ENCODE data around the gene ALKBH6.
A peak's percentile ranks its signal among the peaks of the same experiment; 100 is the strongest.
"Not testable (repeated sequence)": the region's sequence is repeated elsewhere in the genome, so short reads cannot be mapped to it uniquely, and the experiment has no call there.

The ALKBH6 gene

DNA sequence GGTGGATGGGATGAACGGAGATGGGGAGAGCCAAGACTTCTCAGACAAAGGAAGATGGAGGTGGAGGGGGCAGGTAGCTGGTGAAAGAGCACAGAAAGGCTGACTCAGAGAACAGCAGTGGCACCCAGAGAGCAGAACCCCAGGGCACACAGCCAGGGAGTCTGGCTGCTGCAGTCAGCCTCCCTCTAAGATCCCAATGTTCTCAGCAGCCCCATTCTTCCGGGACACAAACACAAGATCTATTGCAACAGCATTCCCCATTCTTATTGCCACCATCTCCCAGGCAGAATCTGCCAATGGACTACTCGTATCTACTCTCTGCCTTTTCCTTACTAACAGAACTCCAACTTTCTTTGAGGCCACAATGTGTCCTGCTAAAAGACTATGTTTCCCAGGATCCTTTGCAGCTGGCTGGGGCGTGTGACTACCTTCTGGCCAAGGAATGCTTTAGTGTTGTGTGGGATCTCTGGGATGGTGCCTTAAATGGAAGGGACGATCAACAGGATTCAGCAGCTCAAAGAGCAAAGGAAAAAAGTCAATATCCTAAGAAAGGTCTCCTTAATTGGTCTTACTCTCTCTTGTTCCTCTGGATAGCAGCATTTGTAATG, 32.5 kb upstream of the ALKBH6 start:
- POLR2A ChIA-PET (ENCODE audit: low non-redundant PET) = no interaction called here
- H3K27ac ChIP-seq = peak overlapping the region; percentile 53
- TF ChIP-seq, protein P1, sequence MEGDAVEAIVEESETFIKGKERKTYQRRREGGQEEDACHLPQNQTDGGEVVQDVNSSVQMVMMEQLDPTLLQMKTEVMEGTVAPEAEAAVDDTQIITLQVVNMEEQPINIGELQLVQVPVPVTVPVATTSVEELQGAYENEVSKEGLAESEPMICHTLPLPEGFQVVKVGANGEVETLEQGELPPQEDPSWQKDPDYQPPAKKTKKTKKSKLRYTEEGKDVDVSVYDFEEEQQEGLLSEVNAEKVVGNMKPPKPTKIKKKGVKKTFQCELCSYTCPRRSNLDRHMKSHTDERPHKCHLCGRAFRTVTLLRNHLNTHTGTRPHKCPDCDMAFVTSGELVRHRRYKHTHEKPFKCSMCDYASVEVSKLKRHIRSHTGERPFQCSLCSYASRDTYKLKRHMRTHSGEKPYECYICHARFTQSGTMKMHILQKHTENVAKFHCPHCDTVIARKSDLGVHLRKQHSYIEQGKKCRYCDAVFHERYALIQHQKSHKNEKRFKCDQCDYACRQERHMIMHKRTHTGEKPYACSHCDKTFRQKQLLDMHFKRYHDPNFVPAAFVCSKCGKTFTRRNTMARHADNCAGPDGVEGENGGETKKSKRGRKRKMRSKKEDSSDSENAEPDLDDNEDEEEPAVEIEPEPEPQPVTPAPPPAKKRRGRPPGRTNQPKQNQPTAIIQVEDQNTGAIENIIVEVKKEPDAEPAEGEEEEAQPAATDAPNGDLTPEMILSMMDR (conservative IDR thresholded peaks at IDR 0.05; ENCODE audit: low read depth) = no peak
- no peak for DNase-seq (ENCODE audit: low spot score)
- CTCF ChIA-PET = no interaction called here

DNA sequence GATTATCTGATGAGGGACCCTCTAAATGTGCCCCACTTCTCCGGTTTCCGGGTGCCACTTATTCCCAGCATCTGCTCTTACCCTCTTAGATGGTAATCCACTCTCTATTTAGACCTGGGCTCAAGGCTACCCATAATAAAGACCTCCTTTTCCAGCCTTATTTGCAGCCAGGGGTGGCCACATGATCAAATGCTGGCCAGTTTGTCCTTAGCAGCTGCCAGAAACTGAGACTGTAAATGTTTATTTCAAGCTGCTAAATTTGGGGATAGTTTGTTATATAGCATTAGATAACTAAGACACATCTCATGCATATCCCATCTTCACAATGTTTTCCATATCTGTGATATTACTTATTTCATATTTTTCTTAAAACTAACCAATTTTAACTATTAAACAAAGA, 29.9 kb upstream of the ALKBH6 start:
- TF ChIP-seq, protein P1 (conservative IDR thresholded peaks at IDR 0.05; ENCODE audit: low read depth) = no peak
- POLR2A ChIA-PET (ENCODE audit: low non-redundant PET) = no interaction called here
- no peak overlapping the region for H3K27ac ChIP-seq
- CTCF ChIA-PET = no interaction called here
- DNase-seq (ENCODE audit: low spot score) = no peak

DNA sequence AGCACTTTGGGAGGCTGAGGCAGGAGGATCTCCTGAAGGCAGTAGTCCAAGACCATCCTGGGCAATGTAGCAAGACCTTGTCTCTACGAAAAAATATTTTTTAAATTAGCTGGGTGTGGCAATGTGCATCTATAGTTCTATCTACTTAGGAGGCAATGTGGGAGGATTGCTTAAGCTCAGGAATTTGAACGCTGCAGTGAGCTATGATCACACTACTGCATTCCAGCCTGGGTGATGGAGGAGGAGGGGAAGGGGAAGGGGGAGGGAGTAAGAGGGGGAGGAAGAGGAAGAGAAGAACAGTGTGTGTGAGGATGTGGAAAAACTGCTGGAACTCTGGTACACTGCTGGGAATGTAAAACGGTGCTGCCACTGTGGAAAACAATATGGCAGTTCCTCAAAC, 27.8 kb upstream of the ALKBH6 start:
- DNase-seq (ENCODE audit: low spot score) = peak; percentile 20
- CTCF ChIA-PET = interaction anchor here (0.5 to 0.7 kb wide), 2 partner anchors 13 to 532 kb away, joined by 3 read pairs; no protein-coding TSS in a partner anchor
- peak overlapping the region; percentile 73 for H3K27ac ChIP-seq
- POLR2A ChIA-PET (ENCODE audit: low non-redundant PET) = interaction anchor here (0.6 kb wide), 1 partner anchor 72 kb away, joined by 7 read pairs; no protein-coding TSS in a partner anchor
- TF ChIP-seq, protein P1 (conservative IDR thresholded peaks at IDR 0.05; ENCODE audit: low read depth) = no peak

DNA sequence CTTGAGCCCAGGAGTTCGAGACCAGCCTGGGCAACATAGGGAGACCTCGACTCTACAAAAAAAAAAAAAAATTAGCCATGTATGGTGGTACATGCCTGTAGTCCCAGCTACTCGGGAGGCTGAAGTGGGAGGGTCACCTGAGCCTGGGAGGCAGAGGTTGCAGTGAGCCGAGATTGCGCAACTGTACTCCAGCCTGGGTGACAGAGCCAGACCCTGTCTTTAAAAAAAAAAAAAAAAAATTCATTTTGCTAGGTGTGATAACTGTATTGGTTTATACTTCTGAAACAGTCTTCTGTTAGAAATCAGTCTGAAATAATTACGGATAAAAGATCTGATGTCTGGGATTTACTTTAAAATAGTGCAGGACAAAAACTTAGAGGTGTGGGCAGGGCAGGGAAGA, 27.1 kb upstream of the ALKBH6 start:
- H3K27ac ChIP-seq = peak overlapping the region; percentile 64
- POLR2A ChIA-PET (ENCODE audit: low non-redundant PET); DNase-seq (ENCODE audit: low spot score): not testable (repeated sequence)
- CTCF ChIA-PET = interaction anchor here (0.6 kb wide), 1 partner anchor 18 kb away, joined by 5 read pairs; no protein-coding TSS in a partner anchor

DNA sequence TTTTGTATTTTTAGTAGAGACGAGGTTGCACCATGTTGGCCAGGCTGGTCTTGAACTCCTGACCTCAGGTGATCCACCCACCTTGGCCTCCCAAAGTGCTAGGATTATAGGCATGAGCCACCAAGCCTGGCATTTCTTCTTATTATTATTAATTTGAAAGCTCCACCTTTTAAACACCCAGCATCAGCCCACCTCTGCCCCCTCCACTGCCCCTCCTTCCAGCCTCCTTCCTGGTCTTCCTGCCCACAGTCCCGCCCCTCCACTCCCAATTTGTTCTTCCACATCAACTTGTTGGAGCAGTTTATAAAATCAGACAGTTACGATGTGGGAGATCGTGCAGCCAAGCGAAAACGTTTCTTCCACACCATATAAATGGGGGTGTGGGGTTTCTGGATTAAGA, 26.5 kb upstream of the ALKBH6 start:
- CTCF ChIA-PET = no interaction called here

DNA sequence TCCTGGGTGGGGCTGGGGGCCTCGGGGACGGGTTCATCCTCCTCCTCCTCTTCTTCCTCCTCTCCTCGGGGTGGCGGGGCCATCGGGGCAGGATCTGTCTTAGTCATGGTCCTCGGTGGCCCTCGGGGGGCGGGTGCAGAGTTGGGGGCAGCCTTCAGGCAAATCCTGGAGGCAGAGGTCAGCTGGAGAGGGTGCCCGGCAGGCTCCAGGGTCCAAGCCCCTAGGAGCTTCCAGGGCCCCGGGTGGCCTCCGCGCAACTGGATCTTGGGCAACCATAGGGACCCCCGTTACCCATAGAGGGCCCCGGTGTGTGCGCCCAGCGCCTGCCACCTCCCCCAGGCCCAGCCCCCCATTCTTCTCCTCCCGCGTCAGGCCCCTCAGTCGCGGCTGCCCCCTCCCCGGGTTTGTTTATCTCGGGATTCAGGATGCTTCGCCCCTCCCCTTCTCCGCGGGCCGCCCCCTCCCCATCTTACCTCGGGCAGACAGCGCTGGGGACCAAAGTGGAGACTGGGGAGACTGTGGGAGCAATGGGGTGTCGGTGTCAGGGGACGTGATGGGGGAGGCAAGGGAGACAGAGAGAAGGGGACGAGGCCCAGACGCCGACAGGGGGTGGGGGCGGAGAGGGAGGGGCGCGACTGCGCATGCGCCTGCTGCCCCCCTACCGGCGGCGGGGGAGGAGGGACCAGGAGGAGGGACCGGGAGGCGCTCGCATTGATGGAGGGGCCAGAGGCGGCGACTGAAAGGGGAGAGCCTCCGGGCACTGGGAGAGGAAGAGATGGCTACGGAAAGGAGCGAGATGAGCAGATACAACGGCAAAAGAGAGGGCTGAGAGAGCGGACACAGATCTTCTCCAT, 18.5 kb upstream of the ALKBH6 start, which contains the start of gene CLIP3:
Gene CLIP3 (minus strand): TSS at position 623 of the 854 bp plus-strand sequence. CDS start 516 bp downstream, at position 107.
- ChIA-PET CTCF (no interaction called here), POLR2A (ENCODE audit: low non-redundant PET) (no interaction called here)
- no peak for DNase-seq (ENCODE audit: low spot score)
- TF ChIP-seq, protein P1 (conservative IDR thresholded peaks at IDR 0.05; ENCODE audit: low read depth) = no peak
- H3K27ac ChIP-seq = no peak within 1 kb of the TSS

More for the DNA sequence above, 26.5 kb upstream of the ALKBH6 start:
- POLR2A ChIA-PET (ENCODE audit: low non-redundant PET) = no interaction called here
- H3K27ac ChIP-seq = peak overlapping the region; percentile 64
- DNase-seq (ENCODE audit: low spot score) = no peak
- TF ChIP-seq, protein P1 (conservative IDR thresholded peaks at IDR 0.05; ENCODE audit: low read depth) = no peak

Measured in RWPE1 (cell line).